ENCODE data around the gene ATP6V0D1.

The ATP6V0D1 gene

DNA sequence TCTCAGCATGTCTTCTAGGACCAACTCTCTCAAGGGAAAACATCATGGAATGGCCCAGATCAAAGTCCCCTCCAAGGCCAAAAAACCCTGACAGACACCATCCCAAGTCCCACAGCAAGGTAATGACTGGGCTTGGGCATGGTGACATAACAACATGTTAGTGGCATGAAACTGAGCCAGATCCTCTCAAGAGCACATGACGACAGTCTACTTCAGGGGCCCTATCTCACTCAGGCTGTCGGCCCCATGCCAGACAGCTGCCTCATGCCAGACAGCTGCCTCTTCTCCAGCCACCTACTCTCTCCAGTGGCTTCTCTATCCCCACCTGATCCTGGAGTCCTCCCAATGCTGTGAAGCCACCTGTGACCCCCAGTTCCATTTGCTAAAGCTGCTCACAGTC, 31.6 kb downstream of the ATP6V0D1 start:
- no peaks in the 10 kb centered on the region for H3K9me3 ChIP-seq (ENCODE audit: control insufficient read depth, low read length)
- DNase-seq (ENCODE audit: low read depth): no peak
- no peaks in the 10 kb centered on the region for H3K27me3 ChIP-seq (replicated peaks; ENCODE audit: control insufficient read depth, insufficient read depth, low read length)
- H3K9ac ChIP-seq (ENCODE audit: low read length): no peak overlapping the region
- peaks cover 21% of the 10 kb centered on the region for H3K36me3 ChIP-seq (ENCODE audit: control insufficient read depth, insufficient read depth, low read length, severe bottlenecking)
- H3K4me3 ChIP-seq (ENCODE audit: low read length): no peak overlapping the region
- peaks cover 59% of the 10 kb centered on the region for H3K4me1 ChIP-seq (ENCODE audit: control insufficient read depth, insufficient read depth, low read length)

- H3K9ac ChIP-seq (ENCODE audit: low read length): no peak overlapping the region
Observed at GRCh38 chr16:67448580-67448979, 32.4 kb downstream of the ATP6V0D1 start.

DNA sequence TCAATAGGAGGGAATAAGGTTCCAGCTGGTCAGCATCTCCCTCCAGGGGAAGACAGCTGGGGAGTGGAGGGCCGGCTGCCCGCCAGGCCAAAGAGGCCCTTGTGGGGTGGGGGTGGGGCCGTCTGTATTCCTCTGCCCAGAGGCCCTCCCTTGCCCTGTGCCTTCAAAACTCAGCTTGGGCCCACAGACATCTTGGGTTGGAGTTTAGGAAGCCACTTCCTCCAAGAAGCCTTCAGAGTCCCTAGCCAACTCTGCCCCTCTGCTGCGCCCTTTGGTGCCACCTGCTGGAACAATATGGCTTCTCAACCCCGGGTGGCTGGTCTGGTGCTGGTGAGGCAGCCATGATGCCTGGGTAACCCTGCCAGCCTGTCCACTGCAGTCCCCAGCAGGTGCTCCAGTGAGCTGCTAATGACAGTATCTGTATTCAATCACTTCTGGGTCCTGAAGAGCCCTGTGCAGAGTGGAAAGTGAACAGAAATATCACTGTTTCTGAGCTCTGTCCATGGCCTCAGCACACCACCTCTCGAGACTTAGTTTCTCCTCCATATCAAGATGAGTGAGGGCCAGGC, 33.4 kb downstream of the ATP6V0D1 start:
- H3K36me3 ChIP-seq (ENCODE audit: control insufficient read depth, insufficient read depth, low read length, severe bottlenecking): peaks cover 16% of the 10 kb centered on the region
- H3K27me3 ChIP-seq (replicated peaks; ENCODE audit: control insufficient read depth, insufficient read depth, low read length): no peaks in the 10 kb centered on the region
- no peaks in the 10 kb centered on the region for H3K9me3 ChIP-seq (ENCODE audit: control insufficient read depth, low read length)
- no peak overlapping the region for H3K4me3 ChIP-seq (ENCODE audit: low read length)
- peak overlapping the region; percentile 70 for H3K9ac ChIP-seq (ENCODE audit: low read length)
- peak; percentile 47 for DNase-seq (ENCODE audit: low read depth)
- H3K4me1 ChIP-seq (ENCODE audit: control insufficient read depth, insufficient read depth, low read length): peaks cover 76% of the 10 kb centered on the region

More at GRCh38 chr16:67448580-67448979, 32.4 kb downstream of the ATP6V0D1 start:
- Histone ChIP-seq H3K4me1 (ENCODE audit: control insufficient read depth, insufficient read depth, low read length) (peaks cover 66% of the 10 kb centered on the region), H3K9me3 (ENCODE audit: control insufficient read depth, low read length) (no peaks in the 10 kb centered on the region), H3K36me3 (ENCODE audit: control insufficient read depth, insufficient read depth, low read length, severe bottlenecking) (peaks cover 21% of the 10 kb centered on the region), H3K4me3 (ENCODE audit: low read length) (no peak overlapping the region), H3K27me3 (replicated peaks; ENCODE audit: control insufficient read depth, insufficient read depth, low read length) (no peaks in the 10 kb centered on the region)
- no peak for DNase-seq (ENCODE audit: low read depth)

- no peak overlapping the region for H3K4me3 ChIP-seq (ENCODE audit: low read length)
- peaks cover 80% of the 10 kb centered on the region for H3K4me1 ChIP-seq (ENCODE audit: control insufficient read depth, insufficient read depth, low read length)
- DNase-seq (ENCODE audit: low read depth): no peak
- peak overlapping the region; percentile 70 for H3K9ac ChIP-seq (ENCODE audit: low read length)
- H3K27me3 ChIP-seq (replicated peaks; ENCODE audit: control insufficient read depth, insufficient read depth, low read length): no peaks in the 10 kb centered on the region
- peaks cover 11% of the 10 kb centered on the region for H3K36me3 ChIP-seq (ENCODE audit: control insufficient read depth, insufficient read depth, low read length, severe bottlenecking)
- H3K9me3 ChIP-seq (ENCODE audit: control insufficient read depth, low read length): no peaks in the 10 kb centered on the region
Observed at GRCh38 chr16:67446968-67447507, 33.9 kb downstream of the ATP6V0D1 start.

DNA sequence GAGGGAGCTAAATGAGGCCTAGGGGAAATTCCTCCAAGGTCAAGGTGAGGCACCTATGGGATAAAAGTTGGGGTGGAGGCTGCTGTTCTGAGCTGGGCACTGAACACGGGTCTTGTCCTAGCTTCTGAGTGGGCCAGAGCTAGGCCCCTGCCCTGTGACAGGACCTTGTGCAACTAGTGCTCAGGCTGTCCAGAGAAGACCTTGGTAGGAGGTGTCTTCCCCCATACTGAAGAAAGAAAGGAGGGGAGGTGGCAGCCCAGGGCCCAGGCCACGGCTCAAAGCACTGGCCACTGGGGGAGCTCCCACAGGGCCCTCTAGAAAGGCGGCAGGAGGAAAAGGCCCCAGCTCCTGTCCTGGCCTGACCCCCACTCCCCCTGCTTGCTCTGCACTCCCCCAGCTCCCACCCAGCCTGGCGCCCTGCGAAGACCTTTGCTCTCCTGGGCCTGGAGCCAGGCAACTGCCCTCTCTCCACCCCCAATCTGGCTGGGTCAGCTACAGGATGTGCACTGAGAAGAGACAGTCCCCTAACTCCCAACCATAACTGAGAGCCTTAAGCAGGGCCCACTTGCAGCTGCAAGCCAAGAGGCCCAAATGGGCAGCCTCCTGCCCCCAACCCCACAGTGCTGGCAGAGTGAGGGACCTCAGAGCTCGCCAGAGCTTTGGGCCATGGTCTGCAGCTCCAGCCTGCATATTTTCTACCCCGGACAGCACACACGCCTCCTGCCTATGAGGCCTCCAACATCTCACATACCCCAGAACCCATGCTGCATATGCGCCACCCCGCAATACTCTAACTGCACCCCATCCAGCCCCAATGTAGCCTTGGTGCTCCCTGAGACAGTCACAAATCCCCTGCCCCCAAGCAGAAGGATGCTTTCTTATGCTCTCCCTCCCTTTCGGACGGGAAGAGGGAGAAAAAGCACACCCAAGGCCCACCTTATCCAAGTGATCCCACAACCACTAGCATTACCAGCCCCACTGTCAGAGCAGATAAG, 34.7 kb downstream of the ATP6V0D1 start:
- Histone ChIP-seq H3K9ac (ENCODE audit: low read length) (peak overlapping the region; percentile 70), H3K9me3 (ENCODE audit: control insufficient read depth, low read length) (no peaks in the 10 kb centered on the region), H3K4me1 (ENCODE audit: control insufficient read depth, insufficient read depth, low read length) (peaks cover 77% of the 10 kb centered on the region), H3K36me3 (ENCODE audit: control insufficient read depth, insufficient read depth, low read length, severe bottlenecking) (peaks cover 15% of the 10 kb centered on the region), H3K27me3 (replicated peaks; ENCODE audit: control insufficient read depth, insufficient read depth, low read length) (no peaks in the 10 kb centered on the region), H3K4me3 (ENCODE audit: low read length) (peak overlapping the region; percentile 30)
- DNase-seq (ENCODE audit: low read depth): no peak

DNA sequence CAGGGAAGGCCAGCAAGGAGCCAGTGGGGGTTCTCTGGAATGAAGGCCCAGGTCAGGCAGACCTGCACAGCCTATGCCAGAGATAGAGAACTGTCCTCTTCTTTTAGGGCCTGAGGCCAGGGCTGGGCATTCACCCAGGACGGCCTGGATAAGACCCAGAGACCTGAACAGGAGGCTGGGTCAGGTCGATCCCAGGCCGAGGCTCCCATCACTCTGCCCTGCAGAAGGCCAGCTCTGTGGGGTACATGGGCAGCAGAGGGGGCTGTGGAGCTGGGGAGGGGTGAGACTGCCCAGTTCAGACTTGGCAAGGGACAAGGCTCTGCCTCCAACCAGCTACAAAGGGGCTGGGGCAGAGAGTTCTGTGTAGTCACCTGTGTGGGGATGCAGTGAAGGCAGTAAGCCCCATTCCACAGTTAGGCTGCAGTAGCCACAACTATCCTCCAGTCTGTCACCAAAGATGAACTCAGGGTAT, 35.5 kb downstream of the ATP6V0D1 start:
- Histone ChIP-seq H3K4me1 (ENCODE audit: control insufficient read depth, insufficient read depth, low read length) (peaks cover 76% of the 10 kb centered on the region), H3K27me3 (replicated peaks; ENCODE audit: control insufficient read depth, insufficient read depth, low read length) (no peaks in the 10 kb centered on the region), H3K36me3 (ENCODE audit: control insufficient read depth, insufficient read depth, low read length, severe bottlenecking) (peaks cover 20% of the 10 kb centered on the region), H3K9ac (ENCODE audit: low read length) (peak overlapping the region; percentile 46), H3K9me3 (ENCODE audit: control insufficient read depth, low read length) (no peaks in the 10 kb centered on the region), H3K4me3 (ENCODE audit: low read length) (no peak overlapping the region)
- no peak for DNase-seq (ENCODE audit: low read depth)

- no peak for DNase-seq (ENCODE audit: low read depth)
- Histone ChIP-seq H3K9ac (ENCODE audit: low read length) (no peak overlapping the region), H3K4me3 (ENCODE audit: low read length) (no peak overlapping the region), H3K36me3 (ENCODE audit: control insufficient read depth, insufficient read depth, low read length, severe bottlenecking) (peaks cover 24% of the 10 kb centered on the region), H3K4me1 (ENCODE audit: control insufficient read depth, insufficient read depth, low read length) (peaks cover 72% of the 10 kb centered on the region), H3K27me3 (replicated peaks; ENCODE audit: control insufficient read depth, insufficient read depth, low read length) (no peaks in the 10 kb centered on the region), H3K9me3 (ENCODE audit: control insufficient read depth, low read length) (no peaks in the 10 kb centered on the region)
Observed at GRCh38 chr16:67445126-67445426, 35.9 kb downstream of the ATP6V0D1 start.

- no peak overlapping the region for H3K4me3 ChIP-seq (ENCODE audit: low read length)
- H3K9me3 ChIP-seq (ENCODE audit: control insufficient read depth, low read length): no peaks in the 10 kb centered on the region
- no peak for DNase-seq (ENCODE audit: low read depth)
- peaks cover 27% of the 10 kb centered on the region for H3K36me3 ChIP-seq (ENCODE audit: control insufficient read depth, insufficient read depth, low read length, severe bottlenecking)
- H3K4me1 ChIP-seq (ENCODE audit: control insufficient read depth, insufficient read depth, low read length): peaks cover 66% of the 10 kb centered on the region
- peak overlapping the region; percentile 31 for H3K9ac ChIP-seq (ENCODE audit: low read length)
- no peaks in the 10 kb centered on the region for H3K27me3 ChIP-seq (replicated peaks; ENCODE audit: control insufficient read depth, insufficient read depth, low read length)
Observed at GRCh38 chr16:67444259-67445125, 36.5 kb downstream of the ATP6V0D1 start.

DNA sequence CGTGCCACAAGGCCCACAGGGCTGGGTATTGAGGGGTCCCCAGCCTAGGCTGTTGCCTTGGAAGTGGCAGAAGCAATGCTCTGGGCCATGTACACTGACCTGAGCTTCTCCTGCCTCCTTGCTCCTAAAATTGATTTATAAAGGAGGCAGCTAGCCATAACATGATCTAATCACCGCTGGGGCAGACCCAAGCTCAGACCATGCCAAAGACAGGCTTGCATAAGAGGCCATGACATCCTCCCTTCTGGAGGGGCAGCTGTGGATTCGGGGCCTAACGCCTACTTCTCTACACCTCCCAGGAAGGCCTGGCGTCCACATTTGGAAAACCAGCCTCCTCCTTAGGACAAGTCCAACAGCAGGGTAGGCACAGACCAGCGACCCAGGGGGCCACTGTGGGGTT, 37.7 kb downstream of the ATP6V0D1 start:
- DNase-seq (ENCODE audit: low read depth): no peak
- Histone ChIP-seq H3K9ac (ENCODE audit: low read length) (peak overlapping the region; percentile 31), H3K36me3 (ENCODE audit: control insufficient read depth, insufficient read depth, low read length, severe bottlenecking) (peaks cover 32% of the 10 kb centered on the region), H3K4me1 (ENCODE audit: control insufficient read depth, insufficient read depth, low read length) (peaks cover 60% of the 10 kb centered on the region), H3K27me3 (replicated peaks; ENCODE audit: control insufficient read depth, insufficient read depth, low read length) (no peaks in the 10 kb centered on the region), H3K9me3 (ENCODE audit: control insufficient read depth, low read length) (no peaks in the 10 kb centered on the region), H3K4me3 (ENCODE audit: low read length) (no peak overlapping the region)

GRCh38 chr16:67442581-67443255, 38.2 kb downstream of the ATP6V0D1 start:
- H3K9ac ChIP-seq (ENCODE audit: low read length): no peak overlapping the region
- H3K4me3 ChIP-seq (ENCODE audit: low read length): no peak overlapping the region
- H3K36me3 ChIP-seq (ENCODE audit: control insufficient read depth, insufficient read depth, low read length, severe bottlenecking): peaks cover 37% of the 10 kb centered on the region
- H3K27me3 ChIP-seq (replicated peaks; ENCODE audit: control insufficient read depth, insufficient read depth, low read length): no peaks in the 10 kb centered on the region
- H3K4me1 ChIP-seq (ENCODE audit: control insufficient read depth, insufficient read depth, low read length): peaks cover 58% of the 10 kb centered on the region
- DNase-seq (ENCODE audit: low read depth): no peak
- no peaks in the 10 kb centered on the region for H3K9me3 ChIP-seq (ENCODE audit: control insufficient read depth, low read length)

Measured in adipocyte (in vitro differentiated cells).